SU-DHL-6 (cell line): ENCODE data around the gene LAMB4.

ENCODE experiments used
- EZH2phosphoT487 ChIP-seq: fragments of 200-600 bp; sonication (generic), shearing (Covaris generic); conservative IDR thresholded peaks from 2 replicates; pipeline ENCODE4 v1.6.1; 2018; ENCODE audit warnings: mild to moderate bottlenecking, antibody characterized with exemption, low read length, moderate library complexity, mixed read lengths
- TF ChIP-seq, protein P1 (sequence below): fragments of 200-600 bp; sonication (generic); IDR thresholded peaks from one replicate; pipeline ENCODE4 v1.5.1; 2017; ENCODE audit warnings: antibody characterized with exemption, mild to moderate bottlenecking, low read length, moderate library complexity; ENCODE audit not compliant: insufficient read depth, poor library complexity, severe bottlenecking

- TF ChIP-seq, protein P1, sequence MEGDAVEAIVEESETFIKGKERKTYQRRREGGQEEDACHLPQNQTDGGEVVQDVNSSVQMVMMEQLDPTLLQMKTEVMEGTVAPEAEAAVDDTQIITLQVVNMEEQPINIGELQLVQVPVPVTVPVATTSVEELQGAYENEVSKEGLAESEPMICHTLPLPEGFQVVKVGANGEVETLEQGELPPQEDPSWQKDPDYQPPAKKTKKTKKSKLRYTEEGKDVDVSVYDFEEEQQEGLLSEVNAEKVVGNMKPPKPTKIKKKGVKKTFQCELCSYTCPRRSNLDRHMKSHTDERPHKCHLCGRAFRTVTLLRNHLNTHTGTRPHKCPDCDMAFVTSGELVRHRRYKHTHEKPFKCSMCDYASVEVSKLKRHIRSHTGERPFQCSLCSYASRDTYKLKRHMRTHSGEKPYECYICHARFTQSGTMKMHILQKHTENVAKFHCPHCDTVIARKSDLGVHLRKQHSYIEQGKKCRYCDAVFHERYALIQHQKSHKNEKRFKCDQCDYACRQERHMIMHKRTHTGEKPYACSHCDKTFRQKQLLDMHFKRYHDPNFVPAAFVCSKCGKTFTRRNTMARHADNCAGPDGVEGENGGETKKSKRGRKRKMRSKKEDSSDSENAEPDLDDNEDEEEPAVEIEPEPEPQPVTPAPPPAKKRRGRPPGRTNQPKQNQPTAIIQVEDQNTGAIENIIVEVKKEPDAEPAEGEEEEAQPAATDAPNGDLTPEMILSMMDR: no peak
- TF ChIP-seq EZH2phosphoT487: no peak
Observed at GRCh38 chr7:107981466-107981865, 148.7 kb downstream of the LAMB4 start.
